ENCODE data around the gene MAGEA9.
"Not testable (repeated sequence)": the region's sequence is repeated elsewhere in the genome, so short reads cannot be mapped to it uniquely, and the experiment has no call there.

Gene MAGEA9

DNA sequence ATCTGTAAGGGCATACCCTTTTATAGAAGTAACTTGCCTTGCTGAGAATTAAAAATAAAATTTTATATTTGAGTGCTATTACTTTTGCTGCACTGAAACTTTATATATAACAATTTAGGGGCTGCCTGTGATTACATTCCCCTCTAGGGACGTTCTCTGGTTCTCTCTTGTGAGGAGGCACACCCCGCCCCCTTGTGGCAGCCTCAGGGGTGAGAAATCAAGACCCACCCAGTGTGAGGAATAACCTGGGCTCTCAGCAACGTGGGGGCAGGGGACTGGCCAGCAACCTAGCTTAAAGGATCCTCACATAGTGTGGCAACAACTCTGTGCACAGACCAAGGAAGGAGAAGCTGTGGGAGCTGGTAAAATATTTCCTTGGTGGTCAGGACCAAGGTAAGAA, 43.7 kb downstream of the MAGEA9 start:
- peak; percentile 54 for DNase-seq
- Histone ChIP-seq H3K36me3 (no peaks in the 10 kb centered on the region), H3K9me3 (no peaks in the 10 kb centered on the region), H3K27me3 (peaks cover 3% of the 10 kb centered on the region; the same call in 1 of the 2 replicates), H3K4me1 (no peaks in the 10 kb centered on the region), H3K4me3 (ENCODE audit: low read depth, low read length) (no peak overlapping the region)
- TF ChIP-seq, protein P1, sequence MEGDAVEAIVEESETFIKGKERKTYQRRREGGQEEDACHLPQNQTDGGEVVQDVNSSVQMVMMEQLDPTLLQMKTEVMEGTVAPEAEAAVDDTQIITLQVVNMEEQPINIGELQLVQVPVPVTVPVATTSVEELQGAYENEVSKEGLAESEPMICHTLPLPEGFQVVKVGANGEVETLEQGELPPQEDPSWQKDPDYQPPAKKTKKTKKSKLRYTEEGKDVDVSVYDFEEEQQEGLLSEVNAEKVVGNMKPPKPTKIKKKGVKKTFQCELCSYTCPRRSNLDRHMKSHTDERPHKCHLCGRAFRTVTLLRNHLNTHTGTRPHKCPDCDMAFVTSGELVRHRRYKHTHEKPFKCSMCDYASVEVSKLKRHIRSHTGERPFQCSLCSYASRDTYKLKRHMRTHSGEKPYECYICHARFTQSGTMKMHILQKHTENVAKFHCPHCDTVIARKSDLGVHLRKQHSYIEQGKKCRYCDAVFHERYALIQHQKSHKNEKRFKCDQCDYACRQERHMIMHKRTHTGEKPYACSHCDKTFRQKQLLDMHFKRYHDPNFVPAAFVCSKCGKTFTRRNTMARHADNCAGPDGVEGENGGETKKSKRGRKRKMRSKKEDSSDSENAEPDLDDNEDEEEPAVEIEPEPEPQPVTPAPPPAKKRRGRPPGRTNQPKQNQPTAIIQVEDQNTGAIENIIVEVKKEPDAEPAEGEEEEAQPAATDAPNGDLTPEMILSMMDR (IDR thresholded peaks at IDR 0.05; ENCODE audit: low read depth, low read length), result peak; percentile 48

DNA sequence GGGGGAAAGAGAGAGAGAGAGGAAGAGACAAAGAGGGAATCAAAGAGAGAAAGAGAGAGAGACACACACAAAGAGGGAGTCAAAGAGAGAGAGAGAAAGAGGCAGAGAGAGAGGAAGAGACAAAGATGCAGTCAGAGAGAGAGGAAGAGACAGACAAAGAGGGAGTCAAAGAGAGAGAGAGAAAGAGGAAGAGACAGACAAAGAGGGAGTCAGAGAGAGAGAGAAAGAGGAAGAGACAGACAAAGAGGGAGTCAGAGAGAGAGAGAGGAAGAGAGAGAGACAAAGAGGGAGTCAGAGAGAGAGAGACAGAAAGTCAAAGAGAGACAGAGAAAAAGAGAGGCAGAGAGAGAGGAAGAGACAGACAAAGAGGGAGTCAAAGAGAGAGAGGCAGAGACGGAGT, 45.5 kb downstream of the MAGEA9 start:
- no peaks in the 10 kb centered on the region for H3K4me1 ChIP-seq

DNA sequence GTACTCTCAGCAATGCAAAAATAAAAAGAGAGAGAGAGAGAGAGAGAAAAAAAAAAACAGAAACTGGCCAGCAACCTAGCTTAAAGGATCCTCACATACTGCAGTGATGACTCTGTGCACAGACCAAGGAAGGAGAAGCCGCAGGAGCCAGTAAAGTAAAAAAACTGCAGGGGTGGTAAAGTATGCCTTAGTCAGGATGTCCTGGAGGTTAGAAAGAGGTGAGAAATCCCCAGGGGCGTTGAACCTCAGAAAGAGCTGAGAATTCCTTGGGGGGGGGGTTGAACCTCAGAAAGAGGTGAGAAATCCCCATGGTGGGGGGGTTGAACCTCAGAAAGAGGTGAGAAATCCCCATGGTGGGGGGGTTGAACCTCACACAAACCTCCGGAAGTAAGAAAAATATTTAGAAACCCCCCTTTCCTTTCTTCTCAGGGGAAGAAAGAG, 48.0 kb downstream of the MAGEA9 start:
- H3K9me3 ChIP-seq, result no peaks in the 10 kb centered on the region

More for the DNA sequence above, 45.5 kb downstream of the MAGEA9 start:
- Histone ChIP-seq H3K4me3 (ENCODE audit: low read depth, low read length) (no peak overlapping the region), H3K36me3 (no peaks in the 10 kb centered on the region), H3K27me3 (peaks cover 3% of the 10 kb centered on the region; the same call in 1 of the 2 replicates), H3K9me3 (no peaks in the 10 kb centered on the region)
- no peak for DNase-seq
- TF ChIP-seq, protein P1 (IDR thresholded peaks at IDR 0.05; ENCODE audit: low read depth, low read length), result no peak

DNA sequence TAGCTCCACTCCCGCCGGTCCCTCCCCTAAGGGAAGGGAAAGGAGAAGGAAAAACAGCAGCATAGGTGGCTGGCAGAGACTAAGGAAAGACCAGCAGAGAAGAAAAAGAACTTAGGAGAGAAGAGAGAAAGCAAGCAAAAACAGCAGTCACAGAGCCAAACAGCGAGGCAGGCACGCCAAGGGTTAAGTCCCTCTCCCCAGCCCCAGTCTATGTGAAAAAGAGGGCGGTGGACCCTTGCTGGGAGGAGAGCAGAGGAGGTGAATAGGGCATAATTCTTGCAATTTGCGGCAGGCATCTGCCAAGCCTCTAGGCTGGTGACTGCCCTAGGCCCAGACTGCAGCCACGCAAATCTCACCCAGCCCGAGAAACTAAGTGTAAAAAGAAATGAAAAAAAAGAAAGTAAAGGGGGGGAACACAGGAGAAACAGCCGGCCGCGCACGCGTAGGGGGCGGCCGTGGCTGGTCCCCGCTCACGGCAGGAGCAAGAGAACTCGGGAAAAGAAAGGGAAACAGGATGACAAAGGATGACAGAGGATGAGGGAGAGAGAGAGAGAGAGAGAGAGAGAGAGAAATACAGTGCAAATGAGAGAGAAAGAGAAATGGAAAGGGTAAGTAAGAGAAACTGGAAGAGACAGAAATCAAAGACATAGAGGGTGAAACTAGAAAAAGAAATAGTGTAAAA, 48.6 kb downstream of the MAGEA9 start:
- Histone ChIP-seq H3K4me1 (no peaks in the 10 kb centered on the region), H3K27me3 (peaks cover 3% of the 10 kb centered on the region; the same call in 1 of the 2 replicates), H3K9me3 (no peaks in the 10 kb centered on the region), H3K36me3 (no peaks in the 10 kb centered on the region), H3K4me3 (ENCODE audit: low read depth, low read length) (no peak overlapping the region)
- DNase-seq, result no peak
- TF ChIP-seq, protein P1 (IDR thresholded peaks at IDR 0.05; ENCODE audit: low read depth, low read length), result no peak

More for the DNA sequence above, 48.0 kb downstream of the MAGEA9 start:
- no peaks in the 10 kb centered on the region for H3K36me3 ChIP-seq
- peaks cover 3% of the 10 kb centered on the region; the same call in 1 of the 2 replicates for H3K27me3 ChIP-seq
- DNase-seq, result no peak
- H3K4me3 ChIP-seq (ENCODE audit: low read depth, low read length), result no peak overlapping the region
- no peaks in the 10 kb centered on the region for H3K4me1 ChIP-seq
- TF ChIP-seq, protein P1 (IDR thresholded peaks at IDR 0.05; ENCODE audit: low read depth, low read length), result no peak

DNA sequence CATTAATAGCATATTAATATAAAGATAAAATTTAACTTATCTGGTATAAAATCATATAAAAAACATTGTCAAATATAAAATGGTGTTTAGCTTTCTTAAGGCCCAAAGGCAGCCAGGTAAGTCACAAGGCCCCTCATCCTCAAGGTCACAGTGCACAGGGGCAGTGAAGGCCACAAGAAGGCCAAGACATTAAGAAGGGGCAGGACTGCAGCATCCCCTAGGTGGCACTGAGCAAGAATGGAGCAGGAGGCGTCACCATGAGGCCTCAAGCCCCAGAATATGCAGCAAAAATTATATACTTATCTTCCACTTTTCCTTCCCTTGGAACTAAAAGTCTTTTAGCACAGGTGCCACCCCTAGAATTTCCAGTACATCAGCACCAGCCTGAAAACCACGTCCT, 49.7 kb downstream of the MAGEA9 start:
- TF ChIP-seq, protein P1 (IDR thresholded peaks at IDR 0.05; ENCODE audit: low read depth, low read length), result no peak
- no peak for DNase-seq
- no peaks in the 10 kb centered on the region for H3K4me1 ChIP-seq
- no peaks in the 10 kb centered on the region for H3K36me3 ChIP-seq
- no peak overlapping the region for H3K4me3 ChIP-seq (ENCODE audit: low read depth, low read length)
- H3K27me3 ChIP-seq, result peaks cover 3% of the 10 kb centered on the region; the same call in 1 of the 2 replicates
- no peaks in the 10 kb centered on the region for H3K9me3 ChIP-seq

DNA sequence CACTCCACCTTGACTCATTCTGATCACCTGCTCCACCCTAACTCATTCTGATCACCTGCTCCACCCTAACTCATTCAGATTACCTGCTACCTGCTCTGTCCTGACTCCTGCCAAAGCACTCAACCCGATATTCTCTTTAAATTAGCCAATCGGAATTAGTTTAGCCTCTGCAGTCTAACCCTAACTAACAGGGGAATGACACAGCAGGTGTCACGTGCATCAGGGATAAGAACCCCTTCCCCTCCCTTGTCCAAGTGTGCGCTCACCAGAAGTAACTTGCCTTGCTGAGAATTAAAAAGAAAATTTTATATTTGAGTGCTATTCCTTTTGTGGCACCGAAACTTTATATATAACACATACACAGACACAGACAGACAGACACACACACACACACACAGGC, 55.0 kb downstream of the MAGEA9 start:
- not testable (repeated sequence) for DNase-seq; H3K4me1 ChIP-seq; H3K36me3 ChIP-seq; H3K9me3 ChIP-seq; H3K27me3 ChIP-seq; H3K4me3 ChIP-seq (ENCODE audit: low read depth, low read length)

Measured in BE2C (cell line).